Choroid plexus epithelial cell (primary cell): ENCODE data around the gene BPHL.

ENCODE experiments used
- DNase-seq: peaks from one replicate; pipeline ENCODE4 v3.0.0-alpha.2; 2010; ENCODE audit warnings: low read depth
- H3K4me3 ChIP-seq: 2 replicates; pipeline ENCODE4 v1.5.1; 2011; ENCODE audit warnings: low read depth, mild to moderate bottlenecking, control low read depth, low read length, moderate library complexity
- TF ChIP-seq, protein P1 (sequence below): conservative IDR thresholded peaks from 2 replicates; pipeline ENCODE4 v1.5.1; 2011; ENCODE audit warnings: low read depth, mild to moderate bottlenecking, control low read depth, inconsistent platforms, low read length, moderate library complexity

BPHL gene

DNA sequence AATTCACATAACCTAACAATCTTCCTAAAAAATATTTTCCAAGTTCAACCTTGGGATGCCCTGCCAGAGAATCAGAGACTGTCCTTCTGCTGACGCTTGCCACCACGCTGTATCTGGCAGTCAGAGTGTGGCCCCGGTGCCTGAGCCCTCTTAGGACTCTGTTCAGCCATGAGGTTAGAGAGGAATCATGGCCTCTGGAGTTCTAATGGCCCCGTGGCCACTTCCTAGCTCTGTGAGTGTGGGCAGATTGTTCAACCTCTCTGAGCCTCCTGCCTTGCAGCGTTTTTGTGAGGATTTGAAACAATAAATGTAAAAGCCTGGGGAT is 2.2 kb downstream of the BPHL start:
- no peak for DNase-seq
- H3K4me3 ChIP-seq, result no peak overlapping the region
- TF ChIP-seq, protein P1, sequence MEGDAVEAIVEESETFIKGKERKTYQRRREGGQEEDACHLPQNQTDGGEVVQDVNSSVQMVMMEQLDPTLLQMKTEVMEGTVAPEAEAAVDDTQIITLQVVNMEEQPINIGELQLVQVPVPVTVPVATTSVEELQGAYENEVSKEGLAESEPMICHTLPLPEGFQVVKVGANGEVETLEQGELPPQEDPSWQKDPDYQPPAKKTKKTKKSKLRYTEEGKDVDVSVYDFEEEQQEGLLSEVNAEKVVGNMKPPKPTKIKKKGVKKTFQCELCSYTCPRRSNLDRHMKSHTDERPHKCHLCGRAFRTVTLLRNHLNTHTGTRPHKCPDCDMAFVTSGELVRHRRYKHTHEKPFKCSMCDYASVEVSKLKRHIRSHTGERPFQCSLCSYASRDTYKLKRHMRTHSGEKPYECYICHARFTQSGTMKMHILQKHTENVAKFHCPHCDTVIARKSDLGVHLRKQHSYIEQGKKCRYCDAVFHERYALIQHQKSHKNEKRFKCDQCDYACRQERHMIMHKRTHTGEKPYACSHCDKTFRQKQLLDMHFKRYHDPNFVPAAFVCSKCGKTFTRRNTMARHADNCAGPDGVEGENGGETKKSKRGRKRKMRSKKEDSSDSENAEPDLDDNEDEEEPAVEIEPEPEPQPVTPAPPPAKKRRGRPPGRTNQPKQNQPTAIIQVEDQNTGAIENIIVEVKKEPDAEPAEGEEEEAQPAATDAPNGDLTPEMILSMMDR, result no peak

DNA sequence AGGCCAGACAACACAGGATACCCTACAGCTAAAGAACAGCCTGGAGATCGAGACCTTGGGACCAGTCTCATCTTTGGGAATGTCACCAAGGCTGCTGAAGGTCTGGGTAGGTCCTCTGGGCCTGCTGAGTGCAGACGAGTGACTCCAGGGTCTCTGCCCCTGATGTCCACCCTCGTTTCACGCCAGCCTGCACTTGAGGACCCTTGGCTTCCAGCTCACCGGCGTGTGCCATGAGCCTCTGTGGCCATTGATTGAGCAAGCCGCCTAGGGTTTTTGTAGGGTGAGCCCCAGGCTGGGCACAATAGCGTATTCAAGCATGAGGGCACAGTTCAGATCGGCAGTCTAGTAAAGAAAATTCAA is 4.3 kb downstream of the BPHL start:
- TF ChIP-seq, protein P1, result no peak
- no peak for DNase-seq
- H3K4me3 ChIP-seq, result no peak overlapping the region

DNA sequence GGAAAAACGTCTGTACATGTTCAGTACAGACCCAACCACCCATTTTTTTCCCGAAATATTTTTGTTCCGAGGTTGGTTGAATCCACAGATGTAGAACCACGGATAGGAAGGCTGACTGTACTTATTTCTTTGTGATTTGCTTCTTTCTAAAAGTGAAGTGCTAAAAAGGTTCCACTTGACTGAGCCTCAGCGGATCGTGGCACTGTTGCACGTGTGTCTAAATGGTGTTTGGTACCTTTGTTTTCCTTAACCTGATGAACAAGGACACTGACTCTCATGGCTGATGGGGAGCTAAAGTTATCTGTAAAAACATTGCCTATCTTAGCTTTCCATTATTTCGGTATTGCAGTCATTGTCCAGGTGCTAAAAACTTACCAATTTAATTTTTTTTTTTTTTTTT is 6.2 kb downstream of the BPHL start:
- TF ChIP-seq, protein P1, result no peak
- no peak for DNase-seq

DNA sequence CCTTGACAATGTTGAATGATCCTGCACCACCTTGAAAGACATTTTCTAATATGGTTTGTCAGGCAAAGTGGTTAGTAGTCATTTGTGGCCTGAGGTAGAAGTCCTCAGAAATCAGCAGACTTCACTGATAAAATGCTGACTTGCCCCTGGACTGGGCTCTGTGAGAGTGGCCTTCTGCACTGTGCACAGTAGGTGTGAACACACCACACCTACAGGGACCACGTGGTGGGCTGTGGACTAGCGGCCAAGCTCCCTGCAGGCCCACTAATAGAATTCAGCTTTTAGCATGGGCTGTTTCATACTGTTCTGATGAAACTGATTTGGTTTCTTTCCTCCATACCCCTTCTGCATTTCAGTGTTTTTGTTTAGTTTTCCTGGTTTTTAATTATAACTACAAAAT is 7.3 kb downstream of the BPHL start:
- TF ChIP-seq, protein P1, result no peak
- DNase-seq, result no peak
- no peak overlapping the region for H3K4me3 ChIP-seq

More for the DNA sequence above, 6.2 kb downstream of the BPHL start:
- no peak overlapping the region for H3K4me3 ChIP-seq

DNA sequence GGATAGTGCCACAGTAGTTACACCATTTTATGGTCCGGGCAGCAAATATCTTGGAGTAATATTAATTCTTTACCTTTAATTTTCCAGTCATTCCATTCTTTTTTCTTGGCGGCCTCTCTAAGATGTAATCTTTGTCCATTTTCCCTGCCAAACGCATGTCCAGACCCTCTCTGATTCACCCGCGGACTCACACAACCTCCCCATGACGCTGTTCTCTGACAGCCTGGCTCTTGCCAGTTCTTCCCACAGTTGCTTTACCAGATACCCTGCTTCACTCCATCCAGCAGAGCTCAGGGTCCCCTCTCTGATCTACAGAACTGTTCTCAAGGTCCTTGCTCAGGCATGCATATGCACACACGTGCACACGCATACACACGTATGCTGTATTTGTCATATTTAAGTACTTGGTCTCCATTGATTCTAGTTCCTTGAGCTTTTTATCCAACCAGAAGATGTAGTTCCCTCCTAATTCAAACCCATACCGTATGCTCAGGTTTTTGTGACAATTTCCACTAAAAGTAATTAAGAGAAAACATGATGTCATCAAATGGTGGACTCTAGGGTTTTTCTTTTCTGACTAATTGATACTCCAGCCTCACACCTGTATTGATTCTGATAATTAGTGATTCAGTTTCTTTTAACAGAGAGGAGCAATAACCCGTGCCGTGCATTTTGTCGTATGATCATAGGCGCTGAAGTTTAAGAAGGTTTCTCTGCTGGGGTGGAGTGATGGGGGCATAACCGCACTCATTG is 10.0 kb downstream of the BPHL start:
- H3K4me3 ChIP-seq, result no peak overlapping the region
- TF ChIP-seq, protein P1, result no peak
- DNase-seq, result no peak

DNA sequence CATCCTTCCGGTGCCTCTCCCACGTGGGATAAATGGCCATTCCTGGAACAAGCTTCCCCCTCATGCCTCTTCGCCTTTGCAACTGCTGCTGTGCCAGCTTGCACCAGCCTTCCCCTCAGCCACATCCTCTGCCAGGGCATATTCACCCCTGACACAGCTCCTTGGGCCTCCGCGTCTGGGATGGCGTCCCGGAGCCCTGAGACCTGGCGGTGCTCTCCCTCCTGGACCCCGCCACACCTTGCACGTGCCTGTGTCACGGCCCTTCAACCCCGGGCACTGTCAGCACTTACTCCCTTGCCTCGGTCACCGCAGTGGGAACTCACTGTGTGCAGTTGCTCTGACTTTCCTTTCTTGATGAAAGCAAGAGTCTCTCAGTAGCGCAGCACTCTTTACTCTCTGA is 13.2 kb downstream of the BPHL start:
- TF ChIP-seq, protein P1, result no peak
- no peak overlapping the region for H3K4me3 ChIP-seq
- DNase-seq, result no peak

DNA sequence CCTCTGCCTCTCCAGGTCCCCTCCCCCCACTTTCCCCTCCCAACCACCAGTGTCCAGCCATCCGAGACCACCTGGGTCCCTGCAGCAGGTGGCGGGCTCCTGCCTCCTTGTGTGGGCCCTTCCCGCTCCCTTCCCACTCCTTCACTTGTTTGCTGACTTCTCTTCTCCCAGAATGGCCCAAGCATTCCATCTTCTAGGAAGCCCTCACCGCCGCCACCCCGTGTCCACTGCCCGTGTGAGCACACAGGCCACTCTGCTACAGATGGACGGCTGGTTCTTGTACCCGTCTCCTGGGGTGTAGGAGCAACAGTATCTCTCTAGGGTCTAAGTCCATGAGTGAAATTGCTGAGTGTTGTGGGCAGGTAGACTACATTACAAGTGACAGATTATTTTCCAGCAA is 15.0 kb downstream of the BPHL start:
- TF ChIP-seq, protein P1, result no peak
- H3K4me3 ChIP-seq, result no peak overlapping the region
- no peak for DNase-seq
